Heart left ventricle (tissue), 13 donors: ENCODE data around the gene SERPINA6.

Experiments
- CTCF ChIP-seq, 12 donors: fragments of 200-600 bp; sonication (generic) in 4 of 12; IDR thresholded peaks; one replicate each; pipeline versions ENCODE4 v1.5.0 to v1.8.0; 2018 to 2022; ENCODE audit warnings: antibody characterized with exemption in 12 of 12, mild to moderate bottlenecking in 5 of 12
- POLR2A ChIP-seq, 2 donors: fragments of 450-650 bp; IDR thresholded peaks; one replicate each; pipeline ENCODE4 v1.6.1; 2017; ENCODE audit warnings: antibody characterized with exemption in 2 of 2, mild to moderate bottlenecking in 2 of 2, moderate library complexity in 2 of 2
- donor health status: ischemic (EF 13 %, LVEDD 7.1; RV severe dilation, severe dysfunction).
- donor health status: DM: no; HTN: yes; CAD: no.
- donor health status: DM: no; HTN: no; CAD: no.
- donor health status: ischemic (EF 25% LVEDD 6.9; RV normal size, moderate dysfunction).
- donor health status: ischemic (EF 25% LVEDD 5.7; RV mildly dilated, moderate dysfunction).
- donor health status: ischemic (EF 35%, LVEDD 5.7; RV mildly dilated, moderate dysfunction).
- donor health status: nonischemic (EF 11% LVEDD 7.7; RV severe dilation, severe dysfunction).
- donor health status: DM: yes; HTN: yes; CAD: no.
- donor health status: PGD.
- donor health status: ischemic (EF 29% LVEDD 5.4; RV normal size, mild dysfunction).
- donor health status: nonischemic (EF 23%, LVEDD 6.1; RV moderate dilation, normal function).

- TF ChIP-seq CTCF (IDR thresholded peaks at IDR 0.05), result no peak
- no peak for TF ChIP-seq POLR2A (IDR thresholded peaks at IDR 0.05)
Measured at GRCh38 chr14:94365624-94366023, 42.5 kb upstream of the SERPINA6 start.
